Peyer's patch (tissue), 4 donors: ENCODE measurements around the gene GLRX5. TPM values are rescaled to one million over a fixed set of nuclear protein-coding genes. Genes with fewer than 3 reads are reported as not detected.

Experiments used
- DNase-seq, 3 donors: peaks; one replicate each; pipeline ENCODE4 v3.0.0-alpha.2; 2017 to 2019
- H3K27ac ChIP-seq, 4 donors: fragments of 200-600 bp; sonication (generic); one replicate each; pipeline ENCODE4 v1.5.1; 2016 to 2019
- H3K27me3 ChIP-seq, 2 donors: fragments of 200-600 bp; sonication (generic); one replicate each; pipeline ENCODE4 v1.5.1; 2019
- H3K36me3 ChIP-seq, 3 donors: fragments of 200-600 bp; sonication (generic); one replicate each; pipeline ENCODE4 v1.5.1; 2016 to 2019
- H3K4me1 ChIP-seq, 4 donors: fragments of 200-600 bp; sonication (generic); one replicate each; pipeline ENCODE4 v1.5.1; 2016 to 2019
- H3K4me3 ChIP-seq, 4 donors: fragments of 200-600 bp; sonication (generic); 1 replicate in 3 of 4; 2 replicates in 1 of 4; pipeline ENCODE4 v1.5.1; 2016 to 2019; ENCODE audit warnings: mild to moderate bottlenecking in 1 of 4
- H3K9me3 ChIP-seq, 4 donors: fragments of 200-600 bp; sonication (generic); one replicate each; pipeline ENCODE4 v1.5.1; 2016 to 2019; ENCODE audit warnings: mild to moderate bottlenecking in 1 of 4
- CTCF ChIP-seq, 6 experiments: fragments of 450-650 bp in 4 of 6; fragments of 200-600 bp in 2 of 6; sonication (generic) in 1 of 6; IDR thresholded peaks; one replicate each; pipeline ENCODE4 v1.5.1; 2017 to 2019; ENCODE audit warnings: antibody characterized with exemption in 6 of 6, mild to moderate bottlenecking in 3 of 6, moderate library complexity in 1 of 6
- POLR2A ChIP-seq, 2 donors: fragments of 450-650 bp; IDR thresholded peaks; one replicate each; pipeline ENCODE4 v1.5.1; 2017; ENCODE audit warnings: antibody characterized with exemption in 2 of 2, mild to moderate bottlenecking in 2 of 2, moderate library complexity in 2 of 2
- total RNA-seq, 4 donors: library from RNA; depleted of rRNA; stranded (reverse); fragments of >200 nt; gene quantifications; one replicate each; pipeline ENCODE4 v1.1.0, GENCODE V29; 2016

The GLRX5 gene
- total RNA-seq, 4 donors from 2014 or later = 24.8 to 42.7 (median 29.5) TPM

- Histone ChIP-seq H3K27me3 (no peaks in the 10 kb centered on the region), H3K27ac (peak overlapping the region in 2 of 4 donors; percentile 51 to 63), H3K4me1 (peaks cover 0 to 50% (median 27%) of the 10 kb centered on the region in 4 donors), H3K9me3 (no peaks in the 10 kb centered on the region), H3K36me3 (no peaks in the 10 kb centered on the region), H3K4me3 (no peak overlapping the region)
- no peak for TF ChIP-seq POLR2A (IDR thresholded peaks at IDR 0.05)
- no peak for TF ChIP-seq CTCF (IDR thresholded peaks at IDR 0.05)
- DNase-seq = peak in 2 of 3 donors; percentile 62 to 66
Observed at GRCh38 chr14:95500201-95500681, 34.6 kb upstream of the GLRX5 start.

GRCh38 chr14:95500772-95501401 is 34.0 kb upstream of the GLRX5 start:
- H3K27ac ChIP-seq = peak overlapping the region in 2 of 4 donors; percentile 51 to 63
- peak in 1 of 3 donors; percentile 44 for DNase-seq
- peaks cover 0 to 46% (median 23%) of the 10 kb centered on the region in 4 donors for H3K4me1 ChIP-seq
- no peaks in the 10 kb centered on the region for H3K36me3 ChIP-seq
- H3K27me3 ChIP-seq = no peaks in the 10 kb centered on the region
- no peak for TF ChIP-seq POLR2A (IDR thresholded peaks at IDR 0.05)
- TF ChIP-seq CTCF (IDR thresholded peaks at IDR 0.05) = no peak
- H3K4me3 ChIP-seq = no peak overlapping the region
- H3K9me3 ChIP-seq = no peaks in the 10 kb centered on the region

- Histone ChIP-seq H3K4me3 (no peak overlapping the region), H3K4me1 (peaks cover 0 to 37% (median 11%) of the 10 kb centered on the region in 4 donors), H3K9me3 (no peaks in the 10 kb centered on the region), H3K36me3 (no peaks in the 10 kb centered on the region), H3K27ac (no peak overlapping the region), H3K27me3 (no peaks in the 10 kb centered on the region)
- TF ChIP-seq POLR2A (IDR thresholded peaks at IDR 0.05) = no peak
- no peak for TF ChIP-seq CTCF (IDR thresholded peaks at IDR 0.05)
- peak in 1 of 3 donors; percentile 32 for DNase-seq
Observed at GRCh38 chr14:95502381-95502950, 32.4 kb upstream of the GLRX5 start.

GRCh38 chr14:95503365-95504134 is 31.3 kb upstream of the GLRX5 start:
- H3K4me1 ChIP-seq = peaks cover 0 to 38% (median 10%) of the 10 kb centered on the region in 4 donors

More at GRCh38 chr14:95503365-95504134, 31.3 kb upstream of the GLRX5 start:
- H3K27ac ChIP-seq = no peak overlapping the region
- no peak for DNase-seq
- H3K27me3 ChIP-seq = no peaks in the 10 kb centered on the region
- H3K36me3 ChIP-seq = no peaks in the 10 kb centered on the region
- TF ChIP-seq POLR2A (IDR thresholded peaks at IDR 0.05) (no peak), CTCF (IDR thresholded peaks at IDR 0.05) (no peak)
- no peak overlapping the region for H3K4me3 ChIP-seq
- no peaks in the 10 kb centered on the region for H3K9me3 ChIP-seq
